Peyer's patch (tissue), 4 donors: Measurements from ENCODE around the gene FNDC3B. TPM values are rescaled to one million over a fixed set of nuclear protein-coding genes. Genes with fewer than 3 reads are reported as not detected.
A peak's percentile ranks its signal among the peaks of the same experiment; 100 is the strongest.
"Not testable (repeated sequence)": the region's sequence is repeated elsewhere in the genome, so short reads cannot be mapped to it uniquely, and the experiment has no call there.

Experiments used
- DNase-seq, 3 donors: peaks; one replicate each; pipeline ENCODE4 v3.0.0-alpha.2; 2017 to 2019
- H3K27ac ChIP-seq, 4 donors: fragments of 200-600 bp; sonication (generic); one replicate each; pipeline ENCODE4 v1.5.1; 2016 to 2019
- H3K27me3 ChIP-seq, 2 donors: fragments of 200-600 bp; sonication (generic); one replicate each; pipeline ENCODE4 v1.5.1; 2019
- H3K36me3 ChIP-seq, 3 donors: fragments of 200-600 bp; sonication (generic); one replicate each; pipeline ENCODE4 v1.5.1; 2016 to 2019
- H3K4me1 ChIP-seq, 4 donors: fragments of 200-600 bp; sonication (generic); one replicate each; pipeline ENCODE4 v1.5.1; 2016 to 2019
- H3K4me3 ChIP-seq, 4 donors: fragments of 200-600 bp; sonication (generic); 1 replicate in 3 of 4; 2 replicates in 1 of 4; pipeline ENCODE4 v1.5.1; 2016 to 2019; ENCODE audit warnings: mild to moderate bottlenecking in 1 of 4
- H3K9me3 ChIP-seq, 4 donors: fragments of 200-600 bp; sonication (generic); one replicate each; pipeline ENCODE4 v1.5.1; 2016 to 2019; ENCODE audit warnings: mild to moderate bottlenecking in 1 of 4
- POLR2A ChIP-seq, 2 donors: fragments of 450-650 bp; IDR thresholded peaks; one replicate each; pipeline ENCODE4 v1.5.1; 2017; ENCODE audit warnings: antibody characterized with exemption in 2 of 2, mild to moderate bottlenecking in 2 of 2, moderate library complexity in 2 of 2
- total RNA-seq, 4 donors: library from RNA; depleted of rRNA; stranded (reverse); fragments of >200 nt; gene quantifications; one replicate each; pipeline ENCODE4 v1.1.0, GENCODE V29; 2016
- TF ChIP-seq, protein P1 (sequence below), 6 experiments: fragments of 450-650 bp in 4 of 6; fragments of 200-600 bp in 2 of 6; sonication (generic) in 1 of 6; IDR thresholded peaks; one replicate each; pipeline ENCODE4 v1.5.1; 2017 to 2019; ENCODE audit warnings: antibody characterized with exemption in 6 of 6, mild to moderate bottlenecking in 3 of 6, moderate library complexity in 1 of 6

FNDC3B gene
- total RNA-seq, 4 donors from 2014 or later, result 28.7 to 74.3 (median 54.6) TPM

DNA sequence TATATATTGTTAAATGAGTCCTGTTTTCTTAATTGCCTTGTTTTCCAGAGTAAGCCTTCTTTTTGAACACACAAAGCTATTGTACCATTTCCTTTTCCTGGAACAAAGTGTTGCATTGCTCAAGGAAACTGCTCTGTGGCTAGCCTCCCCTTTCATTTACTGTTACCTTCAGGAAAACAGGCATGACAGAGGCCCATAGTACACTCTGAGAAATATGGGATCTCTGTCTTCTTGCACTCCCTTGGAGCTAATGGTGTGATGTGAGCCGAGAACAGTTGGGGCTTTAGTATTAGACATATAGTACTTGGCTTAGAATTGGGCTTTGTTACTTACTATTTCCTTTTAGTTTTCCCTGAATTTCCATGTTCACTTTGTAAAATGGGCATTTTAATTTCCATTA lies 215.2 kb downstream of the FNDC3B start:
- peak overlapping the region in 1 of 4 donors; percentile 66 for H3K27ac ChIP-seq
- H3K4me1 ChIP-seq, result peaks cover 0 to 4% (median 0%) of the 10 kb centered on the region in 4 donors

DNA sequence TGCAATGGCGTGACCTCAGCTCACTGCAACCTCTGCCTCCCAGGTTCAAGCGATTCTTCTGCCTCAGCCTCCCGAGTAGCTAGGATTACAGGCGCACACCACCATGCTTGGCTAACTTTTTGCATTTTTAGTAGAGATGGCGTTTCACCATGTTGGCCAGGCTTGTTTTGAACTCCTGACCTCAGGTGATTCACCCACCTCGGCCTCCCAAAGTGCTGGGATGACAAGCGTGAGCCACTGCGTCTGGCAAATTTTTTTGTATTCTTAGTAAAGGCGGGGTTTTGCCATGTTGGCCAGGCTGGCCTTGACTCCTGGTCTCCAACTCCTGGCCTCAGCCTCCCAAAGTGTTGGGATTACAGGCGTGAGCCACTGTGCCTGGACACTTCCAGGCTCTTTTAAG lies 215.9 kb downstream of the FNDC3B start:
- not testable (repeated sequence) for DNase-seq, H3K27me3 ChIP-seq, H3K4me3 ChIP-seq, H3K9me3 ChIP-seq, H3K4me1 ChIP-seq
- H3K36me3 ChIP-seq, result peaks cover 0 to 20% (median 0%) of the 10 kb centered on the region in 3 donors
- H3K27ac ChIP-seq, result peak overlapping the region in 3 of 4 donors; percentile 10 to 70 (median 66)

More for the DNA sequence above, 215.2 kb downstream of the FNDC3B start:
- H3K9me3 ChIP-seq, result no peaks in the 10 kb centered on the region
- H3K36me3 ChIP-seq, result peaks cover 0 to 20% (median 0%) of the 10 kb centered on the region in 3 donors
- no peaks in the 10 kb centered on the region for H3K27me3 ChIP-seq
- no peak overlapping the region for H3K4me3 ChIP-seq
- TF ChIP-seq, protein P1, sequence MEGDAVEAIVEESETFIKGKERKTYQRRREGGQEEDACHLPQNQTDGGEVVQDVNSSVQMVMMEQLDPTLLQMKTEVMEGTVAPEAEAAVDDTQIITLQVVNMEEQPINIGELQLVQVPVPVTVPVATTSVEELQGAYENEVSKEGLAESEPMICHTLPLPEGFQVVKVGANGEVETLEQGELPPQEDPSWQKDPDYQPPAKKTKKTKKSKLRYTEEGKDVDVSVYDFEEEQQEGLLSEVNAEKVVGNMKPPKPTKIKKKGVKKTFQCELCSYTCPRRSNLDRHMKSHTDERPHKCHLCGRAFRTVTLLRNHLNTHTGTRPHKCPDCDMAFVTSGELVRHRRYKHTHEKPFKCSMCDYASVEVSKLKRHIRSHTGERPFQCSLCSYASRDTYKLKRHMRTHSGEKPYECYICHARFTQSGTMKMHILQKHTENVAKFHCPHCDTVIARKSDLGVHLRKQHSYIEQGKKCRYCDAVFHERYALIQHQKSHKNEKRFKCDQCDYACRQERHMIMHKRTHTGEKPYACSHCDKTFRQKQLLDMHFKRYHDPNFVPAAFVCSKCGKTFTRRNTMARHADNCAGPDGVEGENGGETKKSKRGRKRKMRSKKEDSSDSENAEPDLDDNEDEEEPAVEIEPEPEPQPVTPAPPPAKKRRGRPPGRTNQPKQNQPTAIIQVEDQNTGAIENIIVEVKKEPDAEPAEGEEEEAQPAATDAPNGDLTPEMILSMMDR (IDR thresholded peaks at IDR 0.05), result no peak
- TF ChIP-seq POLR2A (IDR thresholded peaks at IDR 0.05), result no peak
- DNase-seq, result no peak

- H3K27me3 ChIP-seq, result no peaks in the 10 kb centered on the region
- no peaks in the 10 kb centered on the region for H3K9me3 ChIP-seq
- peak overlapping the region; percentile 10 to 70 (median 50) for H3K27ac ChIP-seq
- H3K36me3 ChIP-seq, result peaks cover 0 to 18% (median 0%) of the 10 kb centered on the region in 3 donors
- no peak for TF ChIP-seq POLR2A (IDR thresholded peaks at IDR 0.05)
- TF ChIP-seq, protein P1 (IDR thresholded peaks at IDR 0.05), result no peak
- H3K4me1 ChIP-seq, result peaks cover 0 to 8% (median 0%) of the 10 kb centered on the region in 4 donors
- no peak for DNase-seq
- no peak overlapping the region for H3K4me3 ChIP-seq
Measured at GRCh38 chr3:172256101-172256734, 216.8 kb downstream of the FNDC3B start.

DNA sequence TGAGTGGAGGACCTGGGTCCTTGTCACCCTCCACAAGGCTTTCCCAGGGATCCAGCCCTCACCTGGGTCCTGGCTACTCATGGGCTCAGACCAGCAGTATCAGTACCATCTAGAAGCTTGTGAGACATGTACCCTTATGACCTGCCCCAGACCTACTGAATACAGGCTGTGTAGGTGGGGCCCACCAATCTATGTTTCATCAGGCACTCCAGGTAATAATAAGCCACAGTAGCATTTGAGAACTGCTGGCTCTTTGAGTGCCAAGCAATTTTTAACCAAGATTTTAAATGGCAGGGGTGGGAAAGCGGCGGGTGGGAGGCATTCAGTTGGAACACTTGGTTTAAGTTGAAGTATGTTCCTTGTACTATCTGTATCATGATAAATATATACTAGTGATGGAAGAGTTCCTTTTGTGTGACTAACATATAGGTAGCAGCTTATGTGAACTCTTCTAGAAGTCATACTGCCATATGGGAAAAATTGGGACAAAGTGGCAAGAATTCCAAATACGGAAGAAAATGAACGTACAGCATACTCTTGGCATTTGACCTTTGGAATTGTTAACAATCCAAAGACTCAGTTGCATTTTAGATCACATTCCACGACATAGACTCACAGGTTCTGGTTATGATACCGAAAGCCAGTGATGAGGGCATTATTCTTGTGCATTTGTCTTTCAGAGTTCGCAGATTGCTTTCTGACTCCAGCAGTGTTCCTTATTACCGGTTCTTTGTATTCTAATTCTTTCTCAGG lies 218.4 kb downstream of the FNDC3B start:
- no peak for TF ChIP-seq POLR2A (IDR thresholded peaks at IDR 0.05)
- TF ChIP-seq, protein P1 (IDR thresholded peaks at IDR 0.05), result no peak
- DNase-seq, result no peak
- H3K27ac ChIP-seq, result peak overlapping the region in 1 of 4 donors; percentile 43
- H3K4me3 ChIP-seq, result no peak overlapping the region
- peaks cover 0 to 8% (median 0%) of the 10 kb centered on the region in 4 donors for H3K4me1 ChIP-seq
- peaks cover 0 to 4% (median 0%) of the 10 kb centered on the region in 3 donors for H3K36me3 ChIP-seq
- no peaks in the 10 kb centered on the region for H3K9me3 ChIP-seq
- no peaks in the 10 kb centered on the region for H3K27me3 ChIP-seq

GRCh38 chr3:172258624-172259023 lies 219.2 kb downstream of the FNDC3B start:
- DNase-seq, result no peak
- Histone ChIP-seq H3K4me3 (no peak overlapping the region), H3K36me3 (peaks cover 0 to 4% (median 0%) of the 10 kb centered on the region in 3 donors), H3K4me1 (peaks cover 0 to 8% (median 0%) of the 10 kb centered on the region in 4 donors), H3K9me3 (no peaks in the 10 kb centered on the region), H3K27me3 (no peaks in the 10 kb centered on the region), H3K27ac (peak overlapping the region in 1 of 4 donors; percentile 43)
- TF ChIP-seq POLR2A (IDR thresholded peaks at IDR 0.05), result no peak
- TF ChIP-seq, protein P1 (IDR thresholded peaks at IDR 0.05), result no peak

GRCh38 chr3:172259111-172259541 lies 219.7 kb downstream of the FNDC3B start:
- TF ChIP-seq, protein P1 (IDR thresholded peaks at IDR 0.05), result no peak
- TF ChIP-seq POLR2A (IDR thresholded peaks at IDR 0.05), result no peak
- no peak for DNase-seq
- peaks cover 0 to 4% (median 0%) of the 10 kb centered on the region in 3 donors for H3K36me3 ChIP-seq
- no peaks in the 10 kb centered on the region for H3K27me3 ChIP-seq
- H3K9me3 ChIP-seq, result no peaks in the 10 kb centered on the region
- H3K27ac ChIP-seq, result peak overlapping the region in 3 of 4 donors; percentile 27 to 43 (median 40)
- H3K4me3 ChIP-seq, result no peak overlapping the region
- peaks cover 0 to 8% (median 0%) of the 10 kb centered on the region in 4 donors for H3K4me1 ChIP-seq
